Right atrium auricular region (tissue), 2 donors: ENCODE measurements around the gene FMO2. TPM values are rescaled to one million over a fixed set of nuclear protein-coding genes. Genes with fewer than 3 reads are reported as not detected.

ENCODE experiments used
- DNase-seq: peaks from one replicate; pipeline ENCODE4 v3.0.0-alpha.2; 2019; ENCODE audit warnings: low spot score
- H3K27ac ChIP-seq, 2 donors: fragments of 200-600 bp; sonication (generic); 1 replicate in 1 of 2; 2 replicates in 1 of 2; pipeline ENCODE4 v1.5.1; 2016 to 2019
- H3K27me3 ChIP-seq, 2 donors: fragments of 200-600 bp; sonication (generic); one replicate each; pipeline versions ENCODE4 v1.5.1 to v1.6.0; 2017 to 2019
- H3K36me3 ChIP-seq: fragments of 200-600 bp; sonication (generic); one replicate; pipeline ENCODE4 v1.5.1; 2016
- H3K4me1 ChIP-seq, 2 donors: fragments of 200-600 bp; sonication (generic); one replicate each; pipeline versions ENCODE4 v1.5.1 to v1.6.0; 2017 to 2019
- H3K4me3 ChIP-seq, 2 donors: fragments of 200-600 bp; sonication (generic); 1 replicate in 1 of 2; 2 replicates in 1 of 2; pipeline ENCODE4 v1.5.1; 2017 to 2019; ENCODE audit warnings: mild to moderate bottlenecking in 1 of 2, moderate library complexity in 1 of 2
- H3K9me3 ChIP-seq, 2 donors: fragments of 200-600 bp; sonication (generic); one replicate each; pipeline ENCODE4 v1.5.1; 2019
- total RNA-seq, 2 donors: library from RNA; depleted of rRNA; stranded (reverse); fragments of >200 nt; gene quantifications; one replicate each; pipeline ENCODE4 v1.1.0, GENCODE V29; 2016
- TF ChIP-seq, protein P1 (sequence below), 2 donors: fragments of 200-600 bp; sonication (generic); IDR thresholded peaks; one replicate each; pipeline ENCODE4 v1.5.1; 2019; ENCODE audit warnings: antibody characterized with exemption in 2 of 2

Gene FMO2
- total RNA-seq, 2 donors from 2014 or later = 28.4 to 66.6 TPM

DNA sequence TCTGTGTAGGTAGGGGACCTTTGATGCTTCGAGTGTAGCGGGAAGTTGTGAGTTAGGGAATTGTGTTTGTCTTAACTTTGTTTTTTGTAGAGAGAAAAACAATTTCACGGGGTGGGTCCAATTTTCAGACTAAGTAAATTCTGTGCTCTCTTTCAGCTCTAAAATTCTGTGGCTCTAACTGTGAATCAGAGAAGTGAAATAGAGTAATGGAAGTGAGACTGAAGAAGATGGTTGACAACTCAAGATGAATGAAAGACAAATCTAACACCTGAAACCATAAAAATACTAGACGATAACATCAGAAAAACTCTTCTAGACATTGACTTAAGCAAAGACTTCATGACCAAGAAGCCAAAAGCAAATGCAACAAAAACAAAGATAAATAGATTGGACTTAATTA, 58.8 kb downstream of the FMO2 start:
- Histone ChIP-seq H3K27me3 (no peaks in the 10 kb centered on the region), H3K9me3 (peaks cover 0 to 7% of the 10 kb centered on the region in 2 donors), H3K4me1 (no peaks in the 10 kb centered on the region), H3K4me3 (no peak overlapping the region), H3K36me3 (no peaks in the 10 kb centered on the region), H3K27ac (no peak overlapping the region)
- DNase-seq = no peak
- TF ChIP-seq, protein P1, sequence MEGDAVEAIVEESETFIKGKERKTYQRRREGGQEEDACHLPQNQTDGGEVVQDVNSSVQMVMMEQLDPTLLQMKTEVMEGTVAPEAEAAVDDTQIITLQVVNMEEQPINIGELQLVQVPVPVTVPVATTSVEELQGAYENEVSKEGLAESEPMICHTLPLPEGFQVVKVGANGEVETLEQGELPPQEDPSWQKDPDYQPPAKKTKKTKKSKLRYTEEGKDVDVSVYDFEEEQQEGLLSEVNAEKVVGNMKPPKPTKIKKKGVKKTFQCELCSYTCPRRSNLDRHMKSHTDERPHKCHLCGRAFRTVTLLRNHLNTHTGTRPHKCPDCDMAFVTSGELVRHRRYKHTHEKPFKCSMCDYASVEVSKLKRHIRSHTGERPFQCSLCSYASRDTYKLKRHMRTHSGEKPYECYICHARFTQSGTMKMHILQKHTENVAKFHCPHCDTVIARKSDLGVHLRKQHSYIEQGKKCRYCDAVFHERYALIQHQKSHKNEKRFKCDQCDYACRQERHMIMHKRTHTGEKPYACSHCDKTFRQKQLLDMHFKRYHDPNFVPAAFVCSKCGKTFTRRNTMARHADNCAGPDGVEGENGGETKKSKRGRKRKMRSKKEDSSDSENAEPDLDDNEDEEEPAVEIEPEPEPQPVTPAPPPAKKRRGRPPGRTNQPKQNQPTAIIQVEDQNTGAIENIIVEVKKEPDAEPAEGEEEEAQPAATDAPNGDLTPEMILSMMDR (IDR thresholded peaks at IDR 0.05) = no peak

DNA sequence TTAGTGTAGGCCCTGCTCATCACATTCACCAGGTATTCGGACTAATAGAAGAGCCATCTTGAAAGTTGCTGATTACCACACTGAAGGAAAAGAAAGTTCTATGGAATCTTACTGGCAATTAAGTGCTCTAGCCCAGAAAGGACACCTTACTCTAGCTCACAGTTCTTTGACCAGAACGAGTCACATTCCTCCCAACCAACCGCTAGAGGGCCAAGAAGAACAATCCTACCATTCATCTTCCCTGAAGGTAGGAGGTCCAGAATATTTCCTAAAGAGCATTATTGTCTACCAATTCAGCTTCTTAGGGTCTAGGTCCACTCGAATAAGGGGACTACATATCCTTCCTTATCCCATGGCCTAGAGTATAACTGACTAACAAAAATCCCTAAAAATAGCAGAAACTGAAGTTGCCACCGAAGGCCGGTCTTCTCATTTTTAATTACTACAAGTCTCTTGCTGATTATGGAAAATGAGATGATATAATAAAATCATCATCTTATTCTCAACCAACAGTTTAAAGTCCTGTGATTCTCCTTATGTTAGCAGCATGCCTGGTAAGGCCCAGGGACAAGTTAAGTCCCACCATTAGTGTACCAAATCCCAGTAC, 60.5 kb downstream of the FMO2 start:
- H3K9me3 ChIP-seq = no peaks in the 10 kb centered on the region
- DNase-seq = no peak
- peaks cover 0 to 5% of the 10 kb centered on the region in 2 donors for H3K4me1 ChIP-seq
- no peak overlapping the region for H3K4me3 ChIP-seq
- H3K27ac ChIP-seq = no peak overlapping the region
- H3K27me3 ChIP-seq = no peaks in the 10 kb centered on the region
- TF ChIP-seq, protein P1 (IDR thresholded peaks at IDR 0.05) = peak; percentile 34 to 71
- H3K36me3 ChIP-seq = no peaks in the 10 kb centered on the region

DNA sequence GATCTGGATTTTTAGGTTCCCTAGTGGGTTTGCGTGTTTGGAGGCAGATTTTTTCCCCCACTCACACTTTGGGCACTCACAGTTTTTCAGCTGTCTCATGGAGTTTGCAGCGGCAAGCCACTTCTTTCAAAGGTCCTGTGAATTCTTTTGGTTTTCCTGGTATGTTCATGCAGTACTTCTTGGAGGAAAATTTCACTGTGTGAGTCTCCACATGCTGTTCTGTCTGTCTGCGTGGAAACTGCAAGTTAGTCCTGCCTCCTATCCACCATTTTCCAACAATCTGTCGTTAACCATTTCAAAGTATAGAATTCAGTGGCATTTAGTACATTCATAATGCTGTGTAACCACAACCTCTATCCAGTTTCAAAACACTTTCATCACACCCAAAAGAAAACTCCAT, 62.4 kb downstream of the FMO2 start:
- Histone ChIP-seq H3K4me3 (no peak overlapping the region), H3K27me3 (no peaks in the 10 kb centered on the region), H3K27ac (no peak overlapping the region), H3K9me3 (no peaks in the 10 kb centered on the region), H3K36me3 (no peaks in the 10 kb centered on the region), H3K4me1 (peaks cover 0 to 5% of the 10 kb centered on the region in 2 donors)
- TF ChIP-seq, protein P1 (IDR thresholded peaks at IDR 0.05) = no peak
- no peak for DNase-seq

DNA sequence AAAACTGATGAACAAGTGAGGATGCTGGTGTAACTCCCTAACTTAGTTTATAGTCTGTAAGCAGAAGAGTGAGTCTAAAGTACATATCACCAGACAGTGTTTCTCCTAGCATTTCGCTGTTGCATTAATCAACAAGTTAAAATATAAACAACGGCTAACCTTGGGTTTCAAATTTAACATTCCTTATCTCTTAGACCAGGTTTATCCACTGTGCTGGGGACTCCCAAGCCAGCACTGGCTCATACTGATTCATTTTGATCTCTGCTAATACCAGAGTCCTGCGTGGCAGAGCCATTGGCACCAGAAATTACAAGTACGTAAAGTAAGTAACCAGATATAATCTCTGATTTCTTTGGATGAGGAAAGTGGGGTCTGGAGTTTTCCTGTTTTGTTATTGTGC, 63.2 kb downstream of the FMO2 start, which contains the start of gene FMO1:
Gene FMO1 (plus strand): TSS at position 193 of the 400 bp plus-strand sequence. CDS start 9,594 bp downstream, outside the sequence.
- TF ChIP-seq, protein P1 (IDR thresholded peaks at IDR 0.05) = no peak
- H3K4me3 ChIP-seq = no peak within 1 kb of the TSS
- H3K36me3 ChIP-seq = no peaks in the 10 kb centered on the region
- H3K27ac ChIP-seq = peak within 1 kb of the TSS in 1 of 2 donors; percentile 41
- H3K4me1 ChIP-seq = peaks cover 0 to 5% of the 10 kb centered on the region in 2 donors
- no peaks in the 10 kb centered on the region for H3K27me3 ChIP-seq
- no peaks in the 10 kb centered on the region for H3K9me3 ChIP-seq
- DNase-seq = no peak

DNA sequence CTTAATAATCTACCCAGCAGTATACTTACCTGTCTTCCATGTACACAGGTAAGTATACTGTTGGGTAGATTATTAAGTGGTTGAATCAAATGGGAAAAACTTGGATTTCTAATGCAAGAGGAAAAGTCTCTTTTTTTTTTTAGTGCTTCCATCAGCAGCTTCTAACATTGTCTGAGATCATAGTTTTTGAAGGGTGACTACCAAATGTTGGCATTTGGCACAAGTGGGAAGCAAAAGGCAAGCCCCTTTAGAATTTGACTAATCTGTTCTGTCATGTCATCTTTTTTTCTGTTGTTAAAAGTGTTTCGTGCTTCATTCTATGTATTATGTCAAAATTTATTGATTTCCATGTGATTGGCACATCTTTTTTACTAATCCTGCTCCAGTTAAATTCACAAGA, 63.7 kb downstream of the FMO2 start:
- Histone ChIP-seq H3K9me3 (no peaks in the 10 kb centered on the region), H3K4me1 (peaks cover 0 to 5% of the 10 kb centered on the region in 2 donors), H3K36me3 (no peaks in the 10 kb centered on the region), H3K27ac (no peak overlapping the region), H3K27me3 (no peaks in the 10 kb centered on the region), H3K4me3 (no peak overlapping the region)
- DNase-seq = no peak
- TF ChIP-seq, protein P1 (IDR thresholded peaks at IDR 0.05) = no peak

DNA sequence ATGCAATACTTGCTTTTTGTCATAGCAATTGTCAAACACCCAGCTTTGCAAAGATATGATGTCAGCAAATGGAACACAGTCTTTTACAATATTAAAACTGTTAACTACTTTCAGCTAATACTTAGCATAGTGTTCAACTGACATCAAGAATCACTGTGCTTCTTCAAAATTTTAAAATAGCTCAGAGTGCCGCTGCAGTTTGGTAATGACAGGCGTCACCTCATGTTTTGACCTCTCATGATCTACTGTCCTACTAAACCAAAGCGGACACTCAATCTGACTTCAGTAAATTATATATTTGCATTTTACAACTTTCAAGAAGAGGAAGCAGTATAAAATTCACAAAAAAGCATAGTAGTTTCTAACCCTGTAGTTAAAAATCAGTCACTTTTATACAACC, 65.2 kb downstream of the FMO2 start:
- H3K4me1 ChIP-seq = peaks cover 0 to 5% of the 10 kb centered on the region in 2 donors
- TF ChIP-seq, protein P1 (IDR thresholded peaks at IDR 0.05) = no peak
- no peaks in the 10 kb centered on the region for H3K36me3 ChIP-seq
- no peak for DNase-seq
- peak overlapping the region; percentile 29 to 41 for H3K27ac ChIP-seq
- no peaks in the 10 kb centered on the region for H3K9me3 ChIP-seq
- no peaks in the 10 kb centered on the region for H3K27me3 ChIP-seq
- H3K4me3 ChIP-seq = no peak overlapping the region
